GM12878 (cell line): ENCODE results near the gene IL3RA. TPM values are rescaled to one million over a fixed set of nuclear protein-coding genes. Genes with fewer than 3 reads are reported as not detected.

Source experiments
- ATAC-seq: fragments of 200-7000 bp; cut with Tn5 transposase; 3 replicates; pipeline ENCODE4 v1.9.1; 2020; ENCODE audit warnings: mild to moderate bottlenecking, moderate library complexity
- BruUV-seq: library from RNA; stranded (reverse); fragments of 400-500 nt; replicated peaks from 2 replicates; lab custom pipeline; 2021; lab: Mats Ljungman, UMichigan
- CTCF ChIA-PET: fragments of 300-600 bp; sonication (Branson Sonifier 250); formaldehyde crosslinking; extraction: SDS; loops from one replicate; lab custom pipeline; 2021; ENCODE audit warnings: inconsistent platforms; lab: Yijun Ruan, JAX
- POLR2A ChIA-PET: fragments of 350-600 bp; formaldehyde crosslinking; extraction: SDS; loops from one replicate; lab custom pipeline; 2021; ENCODE audit warnings: inconsistent platforms; lab: Charles Lee
- RAD21 ChIA-PET: fragments of 300-600 bp; sonication (Branson Sonifier 250); formaldehyde crosslinking; loops from one replicate; lab custom pipeline; 2023; ENCODE audit warnings: antibody characterized with exemption; ENCODE audit not compliant: unreplicated experiment; lab: Charles Lee
- SMC1A ChIA-PET: fragments of 300-600 bp; sonication (Branson Sonifier 250); formaldehyde crosslinking; loops from one replicate; lab custom pipeline; 2023; ENCODE audit not compliant: unreplicated experiment, uncharacterized antibody; lab: Charles Lee
- DNase-seq: peaks from one replicate; pipeline ENCODE4 v3.0.0-alpha.2; 2011; ENCODE audit warnings: low read depth, low spot score
- FAIRE-seq: peaks from 3 replicates; lab custom pipeline; 2011; peaks lifted over from hg19 to GRCh38; lab: Jason Lieb, UNC
- H2AFZ ChIP-seq: 2 replicates; pipeline ENCODE4 v1.6.0; 2011; ENCODE audit warnings: low read depth, low read length, control low read depth; ENCODE audit not compliant: control insufficient read depth
- H3K27ac ChIP-seq: 2 replicates; pipeline ENCODE4 v1.5.1; 2011; ENCODE audit warnings: control low read depth; ENCODE audit not compliant: control insufficient read depth, insufficient read depth
- H3K27me3 ChIP-seq, 2 experiments: replicated peaks in 1 of 2; 2 replicates each; pipeline versions ENCODE4 v1.6.0 to v1.6.1; 2011; ENCODE audit warnings: low read length in 1 of 2; ENCODE audit not compliant: control insufficient read depth in 2 of 2, insufficient read depth in 2 of 2
- H3K36me3 ChIP-seq, 2 experiments: 2 replicates each; pipeline ENCODE4 v1.5.1; 2011; ENCODE audit warnings: low read length in 1 of 2; ENCODE audit not compliant: control insufficient read depth in 2 of 2, insufficient read depth in 2 of 2
- H3K4me1 ChIP-seq: 2 replicates; pipeline ENCODE4 v1.6.1; 2011; ENCODE audit warnings: mild to moderate bottlenecking, low read length, moderate library complexity, mixed read lengths; ENCODE audit not compliant: control insufficient read depth, insufficient read depth
- H3K4me2 ChIP-seq: 2 replicates; pipeline ENCODE4 v1.6.0; 2011; ENCODE audit warnings: control low read depth; ENCODE audit not compliant: control insufficient read depth, insufficient read depth
- H3K4me3 ChIP-seq: fragments of 200-600 bp; sonication (generic); 2 replicates; pipeline ENCODE4 v1.5.1; 2016
- H3K79me2 ChIP-seq: 2 replicates; pipeline ENCODE4 v1.6.0; 2011; ENCODE audit warnings: low read length; ENCODE audit not compliant: control insufficient read depth, insufficient read depth
- H3K9ac ChIP-seq: 2 replicates; pipeline ENCODE4 v1.8.0; 2011; ENCODE audit warnings: low read length, control low read depth, mixed read lengths; ENCODE audit not compliant: control insufficient read depth, insufficient read depth
- H3K9me3 ChIP-seq: replicated peaks from 3 replicates; pipeline ENCODE4 v1.5.1; 2011; ENCODE audit warnings: mild to moderate bottlenecking, low read length; ENCODE audit not compliant: control insufficient read depth, insufficient read depth
- H4K20me1 ChIP-seq: 2 replicates; pipeline ENCODE4 v1.6.0; 2011; ENCODE audit not compliant: control insufficient read depth, insufficient read depth
- CHD2 ChIP-seq: IDR thresholded peaks from 2 replicates; pipeline ENCODE4 v1.6.1; 2011; ENCODE audit warnings: low read depth, low read length, improper control_type of control experiment, borderline replicate concordance
- ETV6 ChIP-seq, 2 experiments: fragments of 450-650 bp in 1 of 2; IDR thresholded peaks in 1 of 2; conservative IDR thresholded peaks in 1 of 2; 2 replicates each; pipeline ENCODE4 v1.6.1; 2014; ENCODE audit warnings: antibody characterized with exemption in 1 of 2, borderline replicate concordance in 1 of 2, low read depth in 1 of 2, mild to moderate bottlenecking in 1 of 2, moderate library complexity in 1 of 2
- FOXK2 ChIP-seq: fragments of 450-650 bp; IDR thresholded peaks from 2 replicates; pipeline ENCODE4 v1.6.1; 2017; ENCODE audit warnings: mild to moderate bottlenecking, moderate library complexity
- HCFC1 ChIP-seq: fragments of 150-350 bp; IDR thresholded peaks from 2 replicates; pipeline ENCODE4 v1.6.1; 2014; ENCODE audit warnings: low read length
- NR2C1 ChIP-seq: fragments of 450-650 bp; IDR thresholded peaks from 2 replicates; pipeline ENCODE4 v1.6.1; 2017; ENCODE audit warnings: antibody characterized with exemption, mild to moderate bottlenecking, moderate library complexity
- NR2F1 ChIP-seq: fragments of 450-650 bp; conservative IDR thresholded peaks from 2 replicates; pipeline ENCODE4 v1.6.1; 2017; ENCODE audit warnings: mild to moderate bottlenecking
- POLR2A ChIP-seq: IDR thresholded peaks from 2 replicates; pipeline ENCODE4 v1.6.1; 2011; ENCODE audit warnings: low read depth, mild to moderate bottlenecking, low read length
- POLR2AphosphoS2 ChIP-seq: IDR thresholded peaks from 2 replicates; pipeline ENCODE4 v1.6.1; 2011; ENCODE audit warnings: low read depth, mild to moderate bottlenecking, low read length, improper control_type of control experiment, moderate library complexity
- RAD51 ChIP-seq: fragments of 450-650 bp; IDR thresholded peaks from 2 replicates; pipeline ENCODE4 v1.6.1; 2016; ENCODE audit warnings: moderate library complexity, mild to moderate bottlenecking, inconsistent platforms
- RBBP5 ChIP-seq: fragments of 200-600 bp; sonication (generic); conservative IDR thresholded peaks from 2 replicates; pipeline ENCODE4 v1.6.1; 2016
- SMAD1 ChIP-seq: fragments of 450-650 bp; IDR thresholded peaks from 2 replicates; pipeline ENCODE4 v1.6.1; 2018; ENCODE audit warnings: mild to moderate bottlenecking, low read depth; ENCODE audit not compliant: partially characterized antibody
- TCF3 ChIP-seq: IDR thresholded peaks from 2 replicates; pipeline ENCODE4 v1.6.1; 2012; ENCODE audit warnings: low read depth, mild to moderate bottlenecking, low read length, borderline replicate concordance; ENCODE audit not compliant: insufficient read depth
- WGBS: methylation state at CpG from one replicate; pipeline ENCODE4 v1.1.6; 2016; ENCODE audit warnings: low lambda C conversion rate; ENCODE audit not compliant: insufficient replicate concordance, insufficient coverage; ENCODE audit errors: missing lambda C conversion rate; 5-methylcytosine and 5-hydroxymethylcytosine counted together
- in situ Hi-C: fragments of 300-500 bp; cut with MboI; formaldehyde crosslinking; loops from 9 replicates; pipeline ENCODE4 v1.14.3; 2018; ENCODE audit warnings: mixed read lengths
- intact Hi-C: fragments of 100-400 bp; cut with micrococcal nuclease; formaldehyde crosslinking; loops from one replicate; pipeline ENCODE4 v1.14.2; 2022; ENCODE audit not compliant: unreplicated experiment
- polyA plus RNA-seq, 11 experiments: library from polyadenylated mRNA; depleted of rRNA in 4 of 11; unstranded in 6 of 11; stranded (reverse) in 5 of 11; fragments of >200 nt; fragmentation: Nextera tagmentation in 4 of 11; fragmentation: Illumina TruSeq in 1 of 11; extraction: Ambion mirVana in 4 of 11; extraction: Trizol in 1 of 11; gene quantifications; 1 replicate in 1 of 11; 2 replicates in 10 of 11; pipeline versions ENCODE4 v1.2.1 to v1.2.3, GENCODE V29; 2011 to 2016; ENCODE audit warnings: inconsistent platforms in 2 of 11, missing spikeins in 2 of 11, low read depth in 1 of 11
- total RNA-seq, 4 experiments: library from RNA; depleted of rRNA in 3 of 4; stranded (reverse); fragments of >200 nt in 3 of 4; fragmentation: Illumina TruSeq in 1 of 4; extraction: Trizol in 1 of 4; gene quantifications; 2 replicates each; pipeline versions ENCODE4 v1.2.1 to v1.2.3, GENCODE V29; 2013 to 2021
- TF ChIP-seq, protein P1 (sequence below): fragments of 450-650 bp; IDR thresholded peaks from 2 replicates; pipeline ENCODE4 v1.6.1; 2016; ENCODE audit warnings: mild to moderate bottlenecking, moderate library complexity, borderline replicate concordance

Gene IL3RA
- total and polyA plus RNA-seq, 10 of the 15 experiments (the other 5 are each of a cell fraction or from before 2014, with no cell fraction given), result 2.1 to 31.1 (median 17.9) TPM

DNA sequence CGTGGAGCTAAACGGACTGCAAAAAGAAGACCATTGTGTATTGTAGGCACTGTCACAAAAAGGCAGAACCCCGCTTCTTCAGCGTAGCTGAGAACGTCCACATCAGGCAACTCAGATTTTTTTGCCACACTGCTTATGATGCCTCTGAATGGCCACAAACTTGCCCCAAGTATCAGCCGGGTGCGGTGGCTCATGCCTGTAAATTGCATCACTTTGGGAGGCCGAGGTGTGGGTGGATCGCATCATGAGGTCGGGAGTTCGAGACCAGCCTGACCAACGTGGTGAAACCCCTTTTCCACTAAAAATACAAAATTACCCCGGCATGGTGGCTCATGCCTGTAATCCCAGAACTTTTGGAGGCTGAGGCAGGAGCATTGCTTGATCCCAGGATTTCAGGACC is 14.9 kb upstream of the IL3RA start (continued):
- TF ChIP-seq, protein P1, sequence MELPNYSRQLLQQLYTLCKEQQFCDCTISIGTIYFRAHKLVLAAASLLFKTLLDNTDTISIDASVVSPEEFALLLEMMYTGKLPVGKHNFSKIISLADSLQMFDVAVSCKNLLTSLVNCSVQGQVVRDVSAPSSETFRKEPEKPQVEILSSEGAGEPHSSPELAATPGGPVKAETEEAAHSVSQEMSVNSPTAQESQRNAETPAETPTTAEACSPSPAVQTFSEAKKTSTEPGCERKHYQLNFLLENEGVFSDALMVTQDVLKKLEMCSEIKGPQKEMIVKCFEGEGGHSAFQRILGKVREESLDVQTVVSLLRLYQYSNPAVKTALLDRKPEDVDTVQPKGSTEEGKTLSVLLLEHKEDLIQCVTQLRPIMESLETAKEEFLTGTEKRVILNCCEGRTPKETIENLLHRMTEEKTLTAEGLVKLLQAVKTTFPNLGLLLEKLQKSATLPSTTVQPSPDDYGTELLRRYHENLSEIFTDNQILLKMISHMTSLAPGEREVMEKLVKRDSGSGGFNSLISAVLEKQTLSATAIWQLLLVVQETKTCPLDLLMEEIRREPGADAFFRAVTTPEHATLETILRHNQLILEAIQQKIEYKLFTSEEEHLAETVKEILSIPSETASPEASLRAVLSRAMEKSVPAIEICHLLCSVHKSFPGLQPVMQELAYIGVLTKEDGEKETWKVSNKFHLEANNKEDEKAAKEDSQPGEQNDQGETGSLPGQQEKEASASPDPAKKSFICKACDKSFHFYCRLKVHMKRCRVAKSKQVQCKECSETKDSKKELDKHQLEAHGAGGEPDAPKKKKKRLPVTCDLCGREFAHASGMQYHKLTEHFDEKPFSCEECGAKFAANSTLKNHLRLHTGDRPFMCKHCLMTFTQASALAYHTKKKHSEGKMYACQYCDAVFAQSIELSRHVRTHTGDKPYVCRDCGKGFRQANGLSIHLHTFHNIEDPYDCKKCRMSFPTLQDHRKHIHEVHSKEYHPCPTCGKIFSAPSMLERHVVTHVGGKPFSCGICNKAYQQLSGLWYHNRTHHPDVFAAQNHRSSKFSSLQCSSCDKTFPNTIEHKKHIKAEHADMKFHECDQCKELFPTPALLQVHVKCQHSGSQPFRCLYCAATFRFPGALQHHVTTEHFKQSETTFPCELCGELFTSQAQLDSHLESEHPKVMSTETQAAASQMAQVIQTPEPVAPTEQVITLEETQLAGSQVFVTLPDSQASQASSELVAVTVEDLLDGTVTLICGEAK, result no peak
- TF ChIP-seq POLR2A, result no peak
- TF ChIP-seq RBBP5, result no peak
- no peak for TF ChIP-seq TCF3

DNA sequence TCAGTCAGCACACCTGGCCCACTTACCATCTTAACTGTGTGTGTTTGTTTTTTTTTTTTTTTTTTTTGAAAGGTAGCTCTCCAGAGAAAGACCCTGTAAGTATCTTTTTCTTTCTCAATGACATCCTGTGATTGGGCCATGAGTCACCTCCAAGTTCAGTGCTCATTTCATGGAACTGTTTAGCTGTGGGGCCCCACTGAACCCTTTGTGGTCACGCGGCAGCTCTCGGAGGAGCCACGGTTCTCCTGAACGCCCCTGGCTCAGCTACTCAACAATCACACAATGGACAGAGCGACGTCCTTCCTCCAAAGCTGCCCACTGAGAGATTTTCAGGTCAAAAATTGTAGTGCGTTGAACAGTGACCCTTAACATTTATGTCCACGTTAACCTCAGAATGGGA is 14.2 kb upstream of the IL3RA start:
- no TSS peak for BruUV-seq
- in situ Hi-C loops, result no loop called here

More for the DNA sequence above, 14.2 kb upstream of the IL3RA start:
- SMC1A ChIA-PET, result no interaction called here
- WGBS, result 53% methylated on average over 9 of the region's 9 CpGs
- ATAC-seq (no peak), DNase-seq (no peak), FAIRE-seq (no peak)
- H3K4me2 ChIP-seq, result no peak overlapping the region
- H3K27ac ChIP-seq, result no peak overlapping the region
- H3K4me3 ChIP-seq, result no peak overlapping the region
- no peaks in the 10 kb centered on the region for H3K36me3 ChIP-seq
- H4K20me1 ChIP-seq, result no peaks in the 10 kb centered on the region
- peaks cover 15% of the 10 kb centered on the region for H3K4me1 ChIP-seq
- TF ChIP-seq POLR2AphosphoS2 (no peak), FOXK2 (no peak), ETV6 (conservative IDR thresholded peaks at IDR 0.05 in 1 of 2, IDR thresholded peaks at IDR 0.05 in 1 of 2; ENCODE audit: borderline replicate concordance in 1 of 2, low read depth in 1 of 2) (no peak), RAD51 (no peak), SMAD1 (no peak), CHD2 (no peak), HCFC1 (no peak), NR2C1 (no peak), NR2F1 (no peak)
- no peaks in the 10 kb centered on the region for H3K79me2 ChIP-seq
- no peaks in the 10 kb centered on the region for H3K27me3 ChIP-seq
- H3K9ac ChIP-seq, result no peak overlapping the region
- H3K9me3 ChIP-seq, result no peaks in the 10 kb centered on the region
- RAD21 ChIA-PET, result no interaction called here
- POLR2A ChIA-PET, result no interaction called here
- intact Hi-C loops, result loop anchor here (2.0 to 5.0 kb wide), 3 partner anchors 70 to 130 kb away; partner anchors contain the start of genes ASMTL and SLC25A6
- no peak overlapping the region for H2AFZ ChIP-seq
- CTCF ChIA-PET, result no interaction called here
